Testis (tissue), 2 donors: Measurements from ENCODE around the gene ATRIP.

Experiments used
- CTCF ChIP-seq, 3 experiments: fragments of 450-650 bp in 2 of 3; fragments of 200-600 bp in 1 of 3; sonication (generic) in 1 of 3; IDR thresholded peaks; one replicate each; pipeline ENCODE4 v1.5.1; 2016 to 2019; ENCODE audit warnings: antibody characterized with exemption in 3 of 3, mild to moderate bottlenecking in 2 of 3, moderate library complexity in 1 of 3
- POLR2A ChIP-seq: fragments of 450-650 bp; IDR thresholded peaks from one replicate; pipeline ENCODE4 v1.6.1; 2017; ENCODE audit warnings: antibody characterized with exemption, mild to moderate bottlenecking, moderate library complexity

- TF ChIP-seq CTCF (IDR thresholded peaks at IDR 0.05) (no peak), POLR2A (no peak)
Measured at GRCh38 chr3:48407542-48408099, 38.9 kb upstream of the ATRIP start.
